Activated CD8-positive, alpha-beta memory T cell treated with anti-CD3 and anti-CD28 coated beads, Interleukin-2, amount 50 U/mL, for 24 hours (primary cell): ENCODE data around the gene MKNK1.

Source experiments
- DNase-seq: peaks from one replicate; pipeline ENCODE4 v3.0.0-alpha.2; 2020; ENCODE audit errors: extremely low read depth

MKNK1 gene

GRCh38 chr1:46522184-46522968 lies 81.7 kb downstream of the MKNK1 start:
- no peak for DNase-seq

DNA sequence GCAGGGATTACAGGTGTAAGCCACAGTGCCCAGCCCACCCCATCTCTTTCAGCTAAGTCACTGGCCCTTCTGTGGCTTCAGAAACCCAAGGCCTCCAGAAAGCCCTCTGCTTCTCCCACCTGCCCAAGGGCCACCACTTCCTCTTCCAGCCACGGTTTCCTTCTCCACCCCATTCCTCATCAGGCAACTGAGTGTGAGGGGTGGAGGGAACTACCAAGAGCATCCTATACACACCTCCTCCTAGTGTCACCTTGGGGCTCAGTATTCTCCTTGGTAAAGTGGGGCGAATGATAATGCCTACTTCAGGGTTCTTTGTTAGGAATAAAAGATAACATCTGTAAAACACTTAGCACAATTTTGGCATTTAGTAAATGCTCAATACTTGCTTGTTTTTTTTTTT lies 82.7 kb downstream of the MKNK1 start:
- DNase-seq = no peak

DNA sequence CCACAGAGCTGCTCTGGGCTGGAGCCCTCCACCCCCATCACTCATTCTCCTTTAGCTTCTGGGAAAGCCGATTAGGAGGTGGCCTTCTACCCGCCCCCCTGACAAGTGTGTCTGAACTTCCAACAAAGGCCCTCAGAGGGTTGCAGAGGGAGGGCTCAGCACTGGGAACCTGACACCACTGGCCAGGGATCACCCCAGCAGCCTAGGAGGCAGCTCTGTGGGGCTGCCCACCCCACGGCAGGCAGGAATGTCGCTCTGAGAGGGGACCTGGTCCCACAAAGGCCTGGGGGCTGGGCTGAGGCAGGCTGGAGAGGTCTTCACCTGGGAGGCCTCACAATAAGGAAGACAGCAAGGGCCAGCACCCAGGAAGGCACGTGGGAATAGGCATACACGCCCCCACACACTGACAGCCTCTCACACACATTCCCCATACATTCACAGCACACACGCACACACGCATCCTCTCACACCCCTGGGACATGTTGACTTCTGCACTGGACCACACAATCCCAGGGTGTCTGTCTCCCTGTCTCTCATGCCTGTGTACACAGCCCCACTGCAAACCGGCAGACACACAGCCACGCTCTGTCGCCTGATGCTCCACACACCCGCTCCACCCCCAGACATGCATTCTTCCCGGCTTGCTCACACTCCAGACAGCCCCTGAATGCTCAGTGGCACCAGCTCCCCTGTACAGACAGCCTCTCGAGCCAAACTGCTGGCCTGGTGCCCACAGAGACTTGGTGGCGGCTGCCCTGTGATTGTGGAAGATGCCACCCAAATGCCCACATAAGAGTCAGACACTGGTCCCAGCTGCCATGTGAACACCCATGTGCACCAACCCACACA lies 83.8 kb downstream of the MKNK1 start:
- no peak for DNase-seq

GRCh38 chr1:46519209-46519608 lies 84.9 kb downstream of the MKNK1 start:
- no peak for DNase-seq

DNA sequence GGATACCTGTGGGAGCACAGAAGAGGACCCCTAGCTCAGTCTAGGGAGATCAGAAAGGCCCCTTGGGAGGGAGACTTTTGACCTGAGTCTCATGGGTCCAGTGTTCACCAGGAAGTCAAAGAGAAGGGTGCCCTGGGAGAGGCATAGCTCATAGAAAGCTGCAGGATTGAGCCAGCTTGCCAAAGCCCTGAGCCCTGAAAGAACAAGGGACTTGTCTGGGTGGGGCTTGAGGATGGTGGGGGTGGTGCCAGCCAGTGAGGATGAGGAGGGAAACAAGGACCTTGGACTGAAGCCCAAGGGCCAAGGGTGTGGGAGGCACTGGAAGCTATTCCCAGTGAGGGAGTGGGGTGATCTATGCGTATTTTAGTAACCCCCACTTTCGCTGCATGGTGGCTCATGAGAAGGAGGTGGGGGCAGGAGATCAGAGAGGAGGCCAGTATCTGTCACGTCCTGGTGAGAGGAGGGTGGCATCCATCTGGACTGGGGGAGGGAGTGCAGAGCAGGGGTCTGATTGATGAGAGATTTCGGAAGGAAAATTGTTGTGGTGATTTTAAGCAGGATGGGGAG lies 86.1 kb downstream of the MKNK1 start:
- DNase-seq = no peak

- no peak for DNase-seq
These were observed 87.0 kb downstream of the MKNK1 start for GRCh38 chr1:46517010-46517600.

DNA sequence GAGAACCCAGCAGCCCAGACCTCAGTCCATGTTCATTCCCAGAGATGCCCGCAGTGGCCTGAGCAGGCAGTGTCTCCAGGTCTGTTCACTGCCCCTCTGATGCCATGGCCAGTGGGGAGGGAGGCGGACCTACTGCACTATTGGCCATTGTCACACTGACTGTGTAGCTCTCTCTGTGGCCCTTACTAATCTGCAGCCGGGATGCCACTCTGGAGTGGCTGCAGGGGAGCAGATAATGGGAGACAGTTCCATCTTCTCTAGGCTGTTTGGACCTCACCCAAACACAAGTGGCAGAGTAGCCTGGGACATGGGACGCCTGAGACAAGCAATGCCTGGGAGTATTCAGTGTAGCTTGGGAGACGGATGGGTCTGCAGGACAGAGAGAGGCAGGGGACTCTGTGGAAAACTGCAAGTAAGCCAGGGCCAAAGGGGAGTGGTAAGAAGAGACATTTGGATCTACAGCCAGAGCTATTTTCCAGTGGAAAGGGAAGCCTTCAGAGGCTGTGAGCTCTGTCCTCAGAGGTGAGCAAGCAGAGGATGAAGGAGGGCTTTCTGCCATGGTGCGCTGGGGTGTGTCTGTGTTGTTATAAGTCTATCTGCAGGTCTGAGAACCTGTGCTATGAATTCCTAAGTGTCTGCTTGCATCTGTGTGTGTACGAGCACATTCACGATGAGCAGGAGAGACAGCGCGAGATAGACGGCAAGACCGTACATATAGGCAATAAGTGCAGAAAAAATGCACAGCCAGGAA lies 87.7 kb downstream of the MKNK1 start:
- DNase-seq = no peak

- DNase-seq = no peak
These were observed 88.5 kb downstream of the MKNK1 start for GRCh38 chr1:46515576-46515975.

- no peak for DNase-seq
These were observed 90.5 kb downstream of the MKNK1 start for GRCh38 chr1:46513536-46513935.

- DNase-seq = no peak
These were observed 91.3 kb downstream of the MKNK1 start for GRCh38 chr1:46512792-46513190.

GRCh38 chr1:46512135-46512791 lies 91.8 kb downstream of the MKNK1 start:
- DNase-seq = no peak

DNA sequence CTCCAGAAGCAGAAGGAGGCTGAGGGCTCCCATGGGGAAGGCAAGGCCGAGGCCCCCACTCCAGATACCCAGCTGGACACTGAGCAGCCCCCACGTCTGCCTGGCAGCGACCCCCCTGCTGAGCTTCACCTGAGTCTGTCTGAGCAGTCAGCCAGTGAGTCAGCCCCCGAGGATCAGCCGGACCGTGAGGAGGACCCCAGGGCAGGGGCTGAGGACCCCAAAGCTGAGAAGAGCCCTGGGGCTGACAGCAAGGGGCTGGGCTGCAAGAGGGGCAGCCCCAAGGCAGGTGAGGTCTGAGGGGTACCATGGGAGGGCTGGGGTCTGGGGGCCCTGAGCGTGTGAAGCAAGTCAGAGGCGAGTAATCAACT lies 93.1 kb downstream of the MKNK1 start:
- no peak for DNase-seq

- no peak for DNase-seq
These were observed 93.6 kb downstream of the MKNK1 start for GRCh38 chr1:46510341-46510997.

GRCh38 chr1:46508757-46509156 lies 95.3 kb downstream of the MKNK1 start:
- DNase-seq = no peak
